Parathyroid adenoma (tissue), 2 donors: ENCODE data around the gene UNC13B.
"Not testable (repeated sequence)": the region's sequence is repeated elsewhere in the genome, so short reads cannot be mapped to it uniquely, and the experiment has no call there.

Source experiments
- H2AFZ ChIP-seq: fragments of 300-600 bp; sonication (generic); one replicate; pipeline ENCODE4 v1.7.0; 2017; ENCODE audit warnings: antibody characterized with exemption, mild to moderate bottlenecking
- H3K27ac ChIP-seq: fragments of 300-600 bp; sonication (generic); one replicate; pipeline ENCODE4 v1.7.0; 2017
- H3K27me3 ChIP-seq: fragments of 300-600 bp; sonication (generic); one replicate; pipeline ENCODE4 v1.7.0; 2017; ENCODE audit warnings: low read length; ENCODE audit not compliant: control insufficient read depth, insufficient read depth
- H3K36me3 ChIP-seq: fragments of 300-600 bp; sonication (generic); one replicate; pipeline ENCODE4 v1.7.0; 2017; ENCODE audit warnings: low read length; ENCODE audit not compliant: control insufficient read depth, insufficient read depth
- H3K4me1 ChIP-seq: fragments of 300-600 bp; sonication (generic); one replicate; pipeline ENCODE4 v1.7.0; 2017; ENCODE audit warnings: control low read depth
- H3K4me2 ChIP-seq: fragments of 300-600 bp; sonication (generic); one replicate; pipeline ENCODE4 v1.7.0; 2017; ENCODE audit warnings: low read length
- H3K4me3 ChIP-seq: fragments of 300-600 bp; sonication (generic); one replicate; pipeline ENCODE4 v1.7.0; 2017; ENCODE audit warnings: low read depth, low read length
- H3K79me2 ChIP-seq: fragments of 300-600 bp; sonication (generic); one replicate; pipeline ENCODE4 v1.7.0; 2017; ENCODE audit warnings: control low read depth
- H3K9ac ChIP-seq: fragments of 300-600 bp; sonication (generic); one replicate; pipeline ENCODE4 v1.7.0; 2017; ENCODE audit warnings: mild to moderate bottlenecking
- H3K9me3 ChIP-seq: fragments of 300-600 bp; sonication (generic); one replicate; pipeline ENCODE4 v1.7.0; 2017; ENCODE audit warnings: low read length; ENCODE audit not compliant: control insufficient read depth
- TF ChIP-seq, protein P1 (sequence below): fragments of 300-600 bp; sonication (generic); IDR thresholded peaks from one replicate; pipeline ENCODE4 v1.7.0; 2017; ENCODE audit warnings: antibody characterized with exemption, mild to moderate bottlenecking
- donor health status: primary hyperparathyroidism.

Gene UNC13B

DNA sequence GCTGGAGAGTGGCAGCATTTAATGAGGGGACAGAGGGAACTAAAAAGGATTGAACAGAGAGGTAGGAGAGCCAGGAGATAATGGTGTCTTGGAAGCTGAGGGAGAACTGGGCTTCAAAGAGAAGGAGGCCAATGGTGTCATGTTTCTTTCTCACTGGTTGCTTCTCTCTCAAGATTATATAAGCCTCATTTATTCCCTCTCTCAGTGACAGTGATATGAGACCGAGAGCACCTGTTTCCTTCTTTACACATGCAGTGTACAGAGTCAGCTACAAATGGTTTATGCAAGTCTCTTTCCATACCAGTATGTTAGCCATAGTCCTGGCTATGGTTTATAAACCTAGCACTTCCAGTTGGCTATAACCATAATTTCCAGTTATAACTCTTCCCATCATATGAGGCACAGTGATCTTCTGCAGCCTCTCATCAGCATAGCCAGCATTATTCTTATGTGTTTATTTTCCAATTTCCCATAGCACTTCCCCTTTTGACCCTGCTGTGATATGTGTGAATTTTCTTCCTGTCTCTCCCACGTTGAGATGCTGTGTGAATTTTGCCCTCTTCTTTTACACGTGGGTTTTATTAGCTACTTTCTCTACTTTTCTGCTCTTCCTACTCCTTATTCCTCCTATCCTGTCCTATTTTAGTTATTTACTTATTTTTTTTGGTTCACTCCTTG lies 71.2 kb downstream of the UNC13B start:
- H3K27me3 ChIP-seq: no peaks in the 10 kb centered on the region

DNA sequence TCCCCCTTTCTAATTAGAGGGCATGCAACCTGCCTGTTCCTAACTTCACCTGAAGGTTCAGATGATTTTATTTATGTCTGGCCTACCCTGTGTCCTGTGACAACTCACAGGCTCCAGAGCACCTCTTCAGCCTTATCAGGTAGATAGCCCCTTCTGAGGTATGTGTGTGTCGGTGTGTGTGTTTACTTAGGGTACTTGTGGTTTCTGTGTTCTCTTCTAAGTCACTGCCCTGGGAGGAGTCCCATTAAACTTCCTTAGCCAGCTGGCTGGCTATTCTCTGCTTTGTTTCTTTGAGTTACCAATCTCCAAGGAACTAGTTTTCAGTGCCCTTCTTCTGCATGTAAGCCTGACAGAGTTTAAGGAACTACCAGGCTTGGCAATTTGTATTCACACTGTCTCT lies 74.9 kb downstream of the UNC13B start:
- Histone ChIP-seq H3K36me3 (no peaks in the 10 kb centered on the region), H3K27ac (no peak overlapping the region), H3K4me2 (no peak overlapping the region), H3K9ac (no peak overlapping the region), H3K4me3 (no peak overlapping the region), H3K79me2 (no peaks in the 10 kb centered on the region), H2AFZ (no peak overlapping the region), H3K4me1 (no peaks in the 10 kb centered on the region), H3K27me3 (no peaks in the 10 kb centered on the region), H3K9me3 (no peaks in the 10 kb centered on the region)
- TF ChIP-seq, protein P1, sequence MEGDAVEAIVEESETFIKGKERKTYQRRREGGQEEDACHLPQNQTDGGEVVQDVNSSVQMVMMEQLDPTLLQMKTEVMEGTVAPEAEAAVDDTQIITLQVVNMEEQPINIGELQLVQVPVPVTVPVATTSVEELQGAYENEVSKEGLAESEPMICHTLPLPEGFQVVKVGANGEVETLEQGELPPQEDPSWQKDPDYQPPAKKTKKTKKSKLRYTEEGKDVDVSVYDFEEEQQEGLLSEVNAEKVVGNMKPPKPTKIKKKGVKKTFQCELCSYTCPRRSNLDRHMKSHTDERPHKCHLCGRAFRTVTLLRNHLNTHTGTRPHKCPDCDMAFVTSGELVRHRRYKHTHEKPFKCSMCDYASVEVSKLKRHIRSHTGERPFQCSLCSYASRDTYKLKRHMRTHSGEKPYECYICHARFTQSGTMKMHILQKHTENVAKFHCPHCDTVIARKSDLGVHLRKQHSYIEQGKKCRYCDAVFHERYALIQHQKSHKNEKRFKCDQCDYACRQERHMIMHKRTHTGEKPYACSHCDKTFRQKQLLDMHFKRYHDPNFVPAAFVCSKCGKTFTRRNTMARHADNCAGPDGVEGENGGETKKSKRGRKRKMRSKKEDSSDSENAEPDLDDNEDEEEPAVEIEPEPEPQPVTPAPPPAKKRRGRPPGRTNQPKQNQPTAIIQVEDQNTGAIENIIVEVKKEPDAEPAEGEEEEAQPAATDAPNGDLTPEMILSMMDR: no peak

More for the DNA sequence above, 71.2 kb downstream of the UNC13B start:
- Histone ChIP-seq H3K4me1 (no peaks in the 10 kb centered on the region), H3K4me3 (no peak overlapping the region), H3K79me2 (no peaks in the 10 kb centered on the region), H3K27ac (no peak overlapping the region), H3K36me3 (no peaks in the 10 kb centered on the region), H3K4me2 (no peak overlapping the region), H2AFZ (no peak overlapping the region), H3K9me3 (no peaks in the 10 kb centered on the region), H3K9ac (no peak overlapping the region)
- TF ChIP-seq, protein P1: no peak

DNA sequence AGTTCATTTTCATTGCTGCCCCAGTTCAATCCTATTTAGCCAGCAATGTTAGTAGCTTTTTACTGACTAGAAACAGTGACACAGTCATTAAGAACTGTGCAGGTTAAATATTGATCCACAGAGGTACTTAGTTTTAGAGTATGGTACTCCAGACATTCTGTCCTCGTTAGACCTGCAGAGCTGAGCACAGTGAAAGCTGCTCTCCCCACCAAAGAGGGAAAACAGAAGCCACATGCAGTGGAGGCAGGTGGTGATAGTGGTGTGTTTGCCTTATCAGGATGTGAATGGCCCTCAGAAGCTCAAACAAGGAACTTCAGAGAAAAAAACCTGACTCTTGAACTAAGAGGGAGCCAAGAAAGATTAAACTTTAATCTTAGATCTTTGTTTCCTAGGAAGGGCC lies 75.5 kb downstream of the UNC13B start:
- Histone ChIP-seq H3K4me1 (no peaks in the 10 kb centered on the region), H3K36me3 (no peaks in the 10 kb centered on the region), H3K4me2 (no peak overlapping the region), H2AFZ (no peak overlapping the region), H3K4me3 (no peak overlapping the region), H3K79me2 (no peaks in the 10 kb centered on the region), H3K27ac (no peak overlapping the region), H3K9ac (no peak overlapping the region), H3K9me3 (no peaks in the 10 kb centered on the region), H3K27me3 (no peaks in the 10 kb centered on the region)
- TF ChIP-seq, protein P1: no peak

DNA sequence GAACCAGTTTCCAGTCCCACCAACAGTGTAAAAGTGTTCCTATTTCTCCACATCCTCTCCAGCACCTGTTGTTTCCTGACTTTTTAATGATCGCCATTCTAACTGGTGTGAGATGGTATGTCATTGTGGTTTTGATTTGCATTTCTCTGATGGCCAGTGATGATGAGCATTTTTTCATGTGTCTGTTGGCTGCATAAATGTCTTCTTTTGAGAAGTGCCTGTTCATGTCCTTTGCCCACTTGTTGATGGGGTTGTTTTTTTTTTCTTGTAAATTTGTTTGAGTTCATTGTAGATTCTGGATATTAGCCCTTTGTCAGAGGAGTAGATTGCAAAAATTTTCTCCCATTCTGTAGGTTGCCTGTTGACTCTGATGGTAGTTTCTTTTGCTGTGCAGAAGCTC lies 84.1 kb downstream of the UNC13B start:
- not testable (repeated sequence) for H3K79me2 ChIP-seq, H3K9ac ChIP-seq, H3K36me3 ChIP-seq, H3K9me3 ChIP-seq, H2AFZ ChIP-seq, H3K27ac ChIP-seq, H3K4me3 ChIP-seq, H3K4me2 ChIP-seq, H3K4me1 ChIP-seq, H3K27me3 ChIP-seq

DNA sequence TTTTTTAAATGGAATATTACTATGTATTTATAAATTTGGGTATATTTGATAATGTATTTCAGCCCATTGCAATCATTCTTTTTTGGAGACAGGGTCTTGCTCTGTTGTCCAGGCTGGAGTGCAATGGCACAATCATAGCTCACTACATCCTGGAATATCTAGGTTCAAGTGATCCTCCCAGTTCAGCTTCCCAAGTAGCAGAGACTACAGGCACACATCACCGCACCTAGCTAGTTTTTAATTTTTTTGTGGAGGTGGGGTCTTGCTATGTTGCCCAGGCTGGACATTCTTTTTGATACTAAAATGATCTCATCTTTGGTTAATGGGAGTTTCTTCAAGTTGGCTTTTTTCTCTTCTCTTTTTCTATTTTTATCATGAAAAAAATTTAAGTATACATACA lies 91.3 kb downstream of the UNC13B start:
- Histone ChIP-seq H2AFZ (no peak overlapping the region), H3K4me3 (no peak overlapping the region), H3K79me2 (no peaks in the 10 kb centered on the region), H3K4me2 (no peak overlapping the region), H3K27ac (no peak overlapping the region), H3K9me3 (no peaks in the 10 kb centered on the region), H3K36me3 (no peaks in the 10 kb centered on the region), H3K4me1 (no peaks in the 10 kb centered on the region), H3K27me3 (no peaks in the 10 kb centered on the region), H3K9ac (no peak overlapping the region)
- TF ChIP-seq, protein P1: no peak
